Erythroblast (primary cell): ENCODE data around the gene FMO4.

ENCODE experiments used
- GATA1 ChIP-seq: IDR thresholded peaks from 2 replicates; pipeline ENCODE4 v1.6.1; 2011; ENCODE audit warnings: low read depth, mild to moderate bottlenecking, control low read depth, low read length, moderate library complexity
- POLR2A ChIP-seq: IDR thresholded peaks from 2 replicates; pipeline ENCODE4 v1.6.1; 2011; ENCODE audit warnings: mild to moderate bottlenecking, low read length

DNA sequence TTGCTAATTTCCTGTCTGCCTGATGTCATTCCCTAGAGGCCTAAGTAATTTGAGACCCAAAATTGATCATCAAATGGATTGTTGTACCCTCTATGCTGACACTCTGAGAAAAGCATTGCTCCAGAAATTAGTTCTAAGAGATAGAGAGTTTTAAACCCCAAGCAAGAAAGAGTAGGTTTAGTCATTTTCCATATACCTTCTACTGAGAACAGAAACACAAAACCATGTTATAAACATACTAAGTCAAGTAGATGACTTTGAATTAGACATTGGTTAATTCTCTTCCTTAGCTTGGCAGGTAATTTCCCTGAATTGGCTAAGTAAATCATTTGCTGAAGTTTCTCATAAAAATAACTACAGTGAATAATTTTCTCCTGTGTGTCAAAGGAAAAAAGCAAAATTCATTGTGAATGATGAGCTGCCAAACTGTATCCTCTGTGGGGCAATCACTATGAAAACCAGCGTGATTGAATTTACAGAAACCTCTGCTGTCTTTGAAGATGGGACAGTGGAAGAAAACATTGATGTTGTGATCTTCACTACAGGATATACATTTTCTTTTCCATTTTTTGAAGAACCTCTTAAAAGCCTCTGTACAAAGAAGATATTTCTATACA lies 20.1 kb downstream of the FMO4 start:
- no peak for TF ChIP-seq POLR2A
- no peak for TF ChIP-seq GATA1
